Fibroblast of lung (primary cell): ENCODE data around the gene CNIH1. TPM values are rescaled to one million over a fixed set of nuclear protein-coding genes. Genes with fewer than 3 reads are reported as not detected.
"Not testable (repeated sequence)": the region's sequence is repeated elsewhere in the genome, so short reads cannot be mapped to it uniquely, and the experiment has no call there.

ENCODE experiments used
- DNase-seq, 2 donors: peaks; one replicate each; pipeline versions ENCODE4 v3.0.0 to v3.0.0-alpha.2; 2010; ENCODE audit warnings: low read depth in 2 of 2
- H2AFZ ChIP-seq: 2 replicates; pipeline ENCODE4 v1.5.1; 2012; ENCODE audit warnings: low read length, control low read depth, inconsistent platforms
- H3K27ac ChIP-seq: 2 replicates; pipeline ENCODE4 v1.5.1; 2011; ENCODE audit warnings: low read length, control low read depth; ENCODE audit not compliant: insufficient read depth
- H3K27me3 ChIP-seq: 2 replicates; pipeline ENCODE4 v1.5.1; 2011; ENCODE audit warnings: mild to moderate bottlenecking, low read length; ENCODE audit not compliant: control insufficient read depth, insufficient read depth
- H3K36me3 ChIP-seq: 2 replicates; pipeline ENCODE4 v1.5.1; 2011; ENCODE audit warnings: low read length; ENCODE audit not compliant: control insufficient read depth, insufficient read depth
- H3K4me1 ChIP-seq: 2 replicates; pipeline ENCODE4 v1.5.1; 2011; ENCODE audit warnings: low read length; ENCODE audit not compliant: control insufficient read depth, insufficient read depth; ENCODE audit errors: extremely low read depth
- H3K4me2 ChIP-seq: 2 replicates; pipeline ENCODE4 v1.5.1; 2011; ENCODE audit warnings: low read length, control low read depth; ENCODE audit not compliant: insufficient read depth; ENCODE audit errors: extremely low read depth
- H3K4me3 ChIP-seq, 4 experiments: fragments of 200-600 bp in 1 of 4; sonication (generic) in 1 of 4; replicated peaks in 1 of 4; 2 replicates each; pipeline ENCODE4 v1.5.1; 2011 to 2016; ENCODE audit warnings: low read length in 4 of 4, low read depth in 3 of 4, mild to moderate bottlenecking in 3 of 4, control low read depth in 2 of 4, inconsistent platforms in 1 of 4, mixed read lengths in 1 of 4; ENCODE audit not compliant: insufficient read depth in 1 of 4; ENCODE audit errors: control extremely low read depth in 1 of 4
- H3K79me2 ChIP-seq: 2 replicates; pipeline ENCODE4 v1.5.1; 2012; ENCODE audit warnings: mild to moderate bottlenecking, low read length, inconsistent platforms; ENCODE audit not compliant: control insufficient read depth, insufficient read depth
- H3K9ac ChIP-seq: 2 replicates; pipeline ENCODE4 v1.5.1; 2011; ENCODE audit warnings: mild to moderate bottlenecking, low read length, control low read depth; ENCODE audit not compliant: insufficient read depth
- H3K9me3 ChIP-seq: 2 replicates; pipeline ENCODE4 v1.5.1; 2012; ENCODE audit warnings: low read depth, low read length; ENCODE audit not compliant: control insufficient read depth, insufficient read depth
- H4K20me1 ChIP-seq: 2 replicates; pipeline ENCODE4 v1.5.1; 2011; ENCODE audit warnings: low read length; ENCODE audit not compliant: control insufficient read depth, insufficient read depth; ENCODE audit errors: extremely low read depth
- EZH2 ChIP-seq: IDR thresholded peaks from 2 replicates; pipeline ENCODE4 v1.5.1; 2012; ENCODE audit warnings: low read length, control low read depth, mild to moderate bottlenecking; ENCODE audit errors: missing control alignments
- polyA plus RNA-seq, 2 donors: library from polyadenylated mRNA; depleted of rRNA in 1 of 2; stranded (reverse) in 1 of 2; unstranded in 1 of 2; fragments of >200 nt; gene quantifications; 2 replicates each; pipeline ENCODE4 v1.2.1, GENCODE V29; 2011 to 2012; ENCODE audit warnings: missing spikeins in 1 of 2
- total RNA-seq: library from RNA; depleted of rRNA; stranded (reverse); fragments of >200 nt; gene quantifications from 2 replicates; pipeline ENCODE4 v1.2.1, GENCODE V29; 2014
- TF ChIP-seq, protein P1 (sequence below), 2 donors: IDR thresholded peaks in 1 of 2; conservative IDR thresholded peaks in 1 of 2; 1 replicate in 1 of 2; 2 replicates in 1 of 2; pipeline ENCODE4 v1.5.1; 2011 to 2012; ENCODE audit warnings: low read length in 2 of 2, control low read depth in 1 of 2, inconsistent platforms in 1 of 2, low read depth in 1 of 2, mild to moderate bottlenecking in 1 of 2

Gene CNIH1
- total and polyA plus RNA-seq, 2 donors (not counting 1 experiment from before 2014, with no cell fraction given): 109 to 301 TPM

- Histone ChIP-seq H3K27ac (no peak overlapping the region), H3K36me3 (no peaks in the 10 kb centered on the region), H3K27me3 (no peaks in the 10 kb centered on the region), H2AFZ (no peak overlapping the region), H3K4me1 (no peaks in the 10 kb centered on the region), H3K4me3 (no peak overlapping the region), H4K20me1 (no peaks in the 10 kb centered on the region), H3K9ac (no peak overlapping the region), H3K9me3 (no peaks in the 10 kb centered on the region), H3K4me2 (no peak overlapping the region), H3K79me2 (no peaks in the 10 kb centered on the region)
- no peak for TF ChIP-seq EZH2
- DNase-seq: no peak
These were observed 24.5 kb upstream of the CNIH1 start for GRCh38 chr14:54465654-54466053.

DNA sequence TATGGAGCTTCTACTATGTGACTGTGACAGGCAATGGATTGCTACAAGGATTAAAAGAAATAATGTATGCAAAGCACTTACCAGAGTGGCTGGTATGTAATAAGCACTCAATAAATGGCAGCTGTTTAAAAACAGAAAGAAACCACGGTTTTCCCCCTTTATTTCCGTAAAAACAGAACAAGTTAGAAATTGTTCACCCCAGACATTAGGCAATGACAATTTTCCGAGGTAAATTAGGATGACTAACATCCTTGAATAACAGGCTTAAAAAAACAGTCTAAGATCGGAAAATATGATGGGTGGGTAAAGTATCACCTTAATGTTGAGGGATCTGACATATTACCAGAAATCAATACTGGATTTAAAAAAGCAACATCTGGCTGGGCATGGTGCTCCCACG lies 20.9 kb upstream of the CNIH1 start:
- Histone ChIP-seq H3K9me3 (no peaks in the 10 kb centered on the region), H3K27ac (no peak overlapping the region), H2AFZ (no peak overlapping the region), H3K4me2 (no peak overlapping the region), H3K27me3 (no peaks in the 10 kb centered on the region), H3K4me3 (no peak overlapping the region), H3K79me2 (no peaks in the 10 kb centered on the region), H3K36me3 (no peaks in the 10 kb centered on the region), H4K20me1 (no peaks in the 10 kb centered on the region), H3K9ac (no peak overlapping the region), H3K4me1 (no peaks in the 10 kb centered on the region)
- no peak for TF ChIP-seq EZH2
- TF ChIP-seq, protein P1, sequence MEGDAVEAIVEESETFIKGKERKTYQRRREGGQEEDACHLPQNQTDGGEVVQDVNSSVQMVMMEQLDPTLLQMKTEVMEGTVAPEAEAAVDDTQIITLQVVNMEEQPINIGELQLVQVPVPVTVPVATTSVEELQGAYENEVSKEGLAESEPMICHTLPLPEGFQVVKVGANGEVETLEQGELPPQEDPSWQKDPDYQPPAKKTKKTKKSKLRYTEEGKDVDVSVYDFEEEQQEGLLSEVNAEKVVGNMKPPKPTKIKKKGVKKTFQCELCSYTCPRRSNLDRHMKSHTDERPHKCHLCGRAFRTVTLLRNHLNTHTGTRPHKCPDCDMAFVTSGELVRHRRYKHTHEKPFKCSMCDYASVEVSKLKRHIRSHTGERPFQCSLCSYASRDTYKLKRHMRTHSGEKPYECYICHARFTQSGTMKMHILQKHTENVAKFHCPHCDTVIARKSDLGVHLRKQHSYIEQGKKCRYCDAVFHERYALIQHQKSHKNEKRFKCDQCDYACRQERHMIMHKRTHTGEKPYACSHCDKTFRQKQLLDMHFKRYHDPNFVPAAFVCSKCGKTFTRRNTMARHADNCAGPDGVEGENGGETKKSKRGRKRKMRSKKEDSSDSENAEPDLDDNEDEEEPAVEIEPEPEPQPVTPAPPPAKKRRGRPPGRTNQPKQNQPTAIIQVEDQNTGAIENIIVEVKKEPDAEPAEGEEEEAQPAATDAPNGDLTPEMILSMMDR (conservative IDR thresholded peaks at IDR 0.05 in 1 of 2, IDR thresholded peaks at IDR 0.05 in 1 of 2; ENCODE audit: low read depth in 1 of 2, low read length in 2 of 2): no peak
- DNase-seq: peak in 1 of 2 donors; percentile 12

- H3K27ac ChIP-seq: no peak overlapping the region
- no peak for DNase-seq
- H3K27me3 ChIP-seq: no peaks in the 10 kb centered on the region
- TF ChIP-seq EZH2: no peak
- TF ChIP-seq, protein P1 (conservative IDR thresholded peaks at IDR 0.05 in 1 of 2, IDR thresholded peaks at IDR 0.05 in 1 of 2; ENCODE audit: low read depth in 1 of 2, low read length in 2 of 2): no peak
- no peaks in the 10 kb centered on the region for H3K36me3 ChIP-seq
- no peak overlapping the region for H3K9ac ChIP-seq
- H3K79me2 ChIP-seq: no peaks in the 10 kb centered on the region
- no peak overlapping the region for H3K4me2 ChIP-seq
- H3K4me3 ChIP-seq: no peak overlapping the region
- no peak overlapping the region for H2AFZ ChIP-seq
- H3K9me3 ChIP-seq: no peaks in the 10 kb centered on the region
- H3K4me1 ChIP-seq: no peaks in the 10 kb centered on the region
- no peaks in the 10 kb centered on the region for H4K20me1 ChIP-seq
These were observed 17.9 kb upstream of the CNIH1 start for GRCh38 chr14:54459106-54459505.

DNA sequence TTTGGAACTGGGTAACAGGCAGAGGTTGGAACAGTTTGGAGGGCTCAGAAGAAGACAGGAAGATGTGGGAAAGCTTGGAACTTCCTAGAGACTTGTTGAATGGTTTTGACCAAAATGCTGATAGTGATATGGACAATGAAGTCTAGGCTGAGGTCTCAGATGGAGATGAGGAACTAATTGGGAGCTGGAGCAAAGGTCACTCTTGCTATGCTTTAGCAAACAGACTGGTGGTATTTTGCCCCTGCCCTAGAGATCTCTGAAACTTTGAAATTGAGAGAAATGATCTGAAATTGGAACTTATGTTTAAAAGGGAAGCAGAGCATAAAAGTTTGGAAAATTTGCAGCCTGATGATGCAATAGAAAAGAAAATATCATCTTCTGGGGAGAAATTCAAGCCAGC lies 17.4 kb upstream of the CNIH1 start:
- H3K9ac ChIP-seq, H3K4me3 ChIP-seq, H3K4me2 ChIP-seq, H3K9me3 ChIP-seq, H3K36me3 ChIP-seq, H3K27ac ChIP-seq, H3K79me2 ChIP-seq, H3K27me3 ChIP-seq, H3K4me1 ChIP-seq, H4K20me1 ChIP-seq, H2AFZ ChIP-seq, DNase-seq: not testable (repeated sequence)
